ENCODE measurements around the gene ZC2HC1B.
A peak's percentile ranks its signal among the peaks of the same experiment; 100 is the strongest.

The ZC2HC1B gene

DNA sequence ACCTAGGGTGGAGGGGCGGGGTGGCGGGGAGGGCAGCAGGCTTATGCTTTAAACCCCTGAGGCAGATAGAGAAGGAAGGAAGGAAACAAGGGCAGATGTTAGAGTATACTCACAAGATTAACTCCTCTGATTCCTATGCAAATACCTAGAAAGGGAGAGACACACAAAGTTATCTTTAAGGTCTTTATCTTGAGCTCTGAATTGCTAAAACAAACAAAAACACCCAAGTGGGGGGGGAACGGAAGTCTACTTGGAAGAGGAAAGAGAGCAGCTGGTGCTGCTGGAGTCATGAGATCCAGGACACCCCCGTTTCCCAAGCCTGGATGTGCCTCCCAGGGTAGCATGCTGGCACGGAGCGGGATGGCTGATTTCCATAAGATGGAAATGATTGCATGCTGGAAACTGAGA is 100.4 kb downstream of the ZC2HC1B start:
- DNase-seq = peak in 2 of 3 donors; percentile 28 to 61
- no peaks in the 10 kb centered on the region for H3K27me3 ChIP-seq (replicated peaks in 2 of 5; ENCODE audit: control insufficient read depth in 4 of 5, insufficient read depth in 5 of 5, low read length in 4 of 5)
- H3K9me3 ChIP-seq (ENCODE audit: control extremely low read depth in 1 of 5, control insufficient read depth in 4 of 5, insufficient read depth in 2 of 5, low read depth in 1 of 5, low read length in 4 of 5) = no peaks in the 10 kb centered on the region
- WGBS (ENCODE audit: insufficient coverage) = 80% methylated on average over 3 of the region's 6 CpGs
- H3K36me3 ChIP-seq (ENCODE audit: control insufficient read depth in 4 of 4, insufficient read depth in 4 of 4, low read length in 3 of 4) = peaks cover 8 to 39% (median 11%) of the 10 kb centered on the region in 4 experiments
- H3K4me1 ChIP-seq (ENCODE audit: control extremely low read depth in 1 of 4, control insufficient read depth in 4 of 4, insufficient read depth in 4 of 4, low read length in 3 of 4) = peaks cover 0 to 56% (median 15%) of the 10 kb centered on the region in 4 experiments
- ChIA-PET POLR2A (no interaction called here), CTCF (interaction anchor here (1.1 to 3.6 kb wide), 11 partner anchors 9 to 122 kb away, joined by 3 to 16 read pairs (median 4); no protein-coding TSS in a partner anchor)
- H3K27ac ChIP-seq (ENCODE audit: insufficient read depth in 1 of 2, low read depth in 1 of 2, low read length in 2 of 2, poor library complexity in 1 of 2, severe bottlenecking in 2 of 2) = no peak overlapping the region
- no peak overlapping the region for H3K4me3 ChIP-seq (ENCODE audit: control insufficient read depth in 1 of 7, extremely low read depth in 1 of 7, insufficient read depth in 4 of 7, low read depth in 2 of 7, low read length in 6 of 7)

DNA sequence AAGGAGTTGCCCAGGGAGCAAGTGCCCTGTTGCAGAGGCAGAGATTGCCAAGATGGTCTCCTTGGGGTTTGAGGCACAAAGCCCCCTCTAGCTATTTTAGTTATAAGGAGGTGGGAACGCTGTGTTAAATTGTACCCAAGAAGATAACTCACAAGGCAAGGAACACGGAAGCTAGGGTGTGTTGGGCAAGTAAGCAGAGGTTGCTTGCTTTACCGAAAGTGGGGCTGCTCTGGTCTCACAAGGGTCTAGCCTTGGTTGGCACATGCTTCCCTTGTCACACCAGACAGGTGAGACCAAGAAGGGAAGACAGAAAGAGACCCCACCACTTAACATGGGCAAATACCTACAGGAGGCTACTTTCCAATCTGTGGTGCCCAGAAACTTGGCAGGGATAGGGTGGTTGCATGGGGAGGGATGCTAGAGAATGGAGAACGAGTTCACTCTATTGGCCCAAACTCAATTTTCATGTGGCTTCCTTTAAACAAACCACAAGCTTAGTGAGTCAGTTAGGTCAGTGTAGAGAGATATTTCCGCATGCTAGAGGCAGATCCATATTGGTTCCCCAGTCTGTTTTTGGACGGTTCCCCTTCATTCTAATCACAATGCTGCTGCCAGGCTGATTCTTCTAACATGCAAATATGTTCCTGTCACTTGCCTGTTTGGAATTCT is 101.4 kb downstream of the ZC2HC1B start:
- peak overlapping the region in 1 of 2 experiments; percentile 67 for H3K27ac ChIP-seq (ENCODE audit: insufficient read depth in 1 of 2, low read depth in 1 of 2, low read length in 2 of 2, poor library complexity in 1 of 2, severe bottlenecking in 2 of 2)
- no peaks in the 10 kb centered on the region for H3K9me3 ChIP-seq (ENCODE audit: control extremely low read depth in 1 of 5, control insufficient read depth in 4 of 5, insufficient read depth in 2 of 5, low read depth in 1 of 5, low read length in 4 of 5)
- WGBS (ENCODE audit: insufficient coverage) = 42% methylated on average over 5 of the region's 6 CpGs
- ChIA-PET POLR2A (interaction anchor here (0.7 kb wide), 1 partner anchor 35 kb away, joined by 3 read pairs; no protein-coding TSS in a partner anchor), CTCF (interaction anchor here (1.2 to 2.0 kb wide), 9 partner anchors 9 to 48 kb away, joined by 3 to 10 read pairs (median 4); no protein-coding TSS in a partner anchor)
- H3K4me3 ChIP-seq (ENCODE audit: control insufficient read depth in 1 of 7, extremely low read depth in 1 of 7, insufficient read depth in 4 of 7, low read depth in 2 of 7, low read length in 6 of 7) = peak overlapping the region in 2 of 7 experiments; percentile 37 to 44
- peaks cover 3 to 33% (median 5%) of the 10 kb centered on the region in 4 experiments for H3K36me3 ChIP-seq (ENCODE audit: control insufficient read depth in 4 of 4, insufficient read depth in 4 of 4, low read length in 3 of 4)
- peak; percentile 73 to 95 (median 93) for DNase-seq
- no peaks in the 10 kb centered on the region for H3K27me3 ChIP-seq (replicated peaks in 2 of 5; ENCODE audit: control insufficient read depth in 4 of 5, insufficient read depth in 5 of 5, low read length in 4 of 5)
- peaks cover 0 to 62% (median 15%) of the 10 kb centered on the region in 4 experiments for H3K4me1 ChIP-seq (ENCODE audit: control extremely low read depth in 1 of 4, control insufficient read depth in 4 of 4, insufficient read depth in 4 of 4, low read length in 3 of 4)

DNA sequence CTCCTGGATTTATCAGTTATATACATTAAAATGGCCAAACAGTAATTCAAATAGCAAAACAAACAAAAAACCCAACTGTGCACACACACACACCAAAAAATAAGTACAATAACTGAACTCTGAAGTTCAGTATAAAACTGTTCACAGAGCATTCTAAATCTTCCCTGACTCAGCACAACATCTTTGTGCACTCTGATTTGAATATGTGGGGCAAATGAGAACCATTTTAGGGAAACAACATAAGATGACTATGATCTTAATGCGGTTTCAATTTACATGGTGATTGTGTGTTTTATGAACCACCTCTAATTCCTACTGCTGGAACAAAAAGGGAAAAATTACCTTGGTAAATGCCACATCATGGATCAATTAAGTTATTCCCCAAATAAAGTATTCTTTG is 102.0 kb downstream of the ZC2HC1B start:
- Histone ChIP-seq H3K9me3 (ENCODE audit: control extremely low read depth in 1 of 5, control insufficient read depth in 4 of 5, insufficient read depth in 2 of 5, low read depth in 1 of 5, low read length in 4 of 5) (no peaks in the 10 kb centered on the region), H3K36me3 (ENCODE audit: control insufficient read depth in 4 of 4, insufficient read depth in 4 of 4, low read length in 3 of 4) (peaks cover 3 to 31% (median 5%) of the 10 kb centered on the region in 4 experiments), H3K27me3 (replicated peaks in 2 of 5; ENCODE audit: control insufficient read depth in 4 of 5, insufficient read depth in 5 of 5, low read length in 4 of 5) (no peaks in the 10 kb centered on the region), H3K4me1 (ENCODE audit: control extremely low read depth in 1 of 4, control insufficient read depth in 4 of 4, insufficient read depth in 4 of 4, low read length in 3 of 4) (peaks cover 0 to 65% (median 15%) of the 10 kb centered on the region in 4 experiments), H3K4me3 (ENCODE audit: control insufficient read depth in 1 of 7, extremely low read depth in 1 of 7, insufficient read depth in 4 of 7, low read depth in 2 of 7, low read length in 6 of 7) (peak overlapping the region in 2 of 7 experiments; percentile 37 to 44), H3K27ac (ENCODE audit: insufficient read depth in 1 of 2, low read depth in 1 of 2, low read length in 2 of 2, poor library complexity in 1 of 2, severe bottlenecking in 2 of 2) (peak overlapping the region; percentile 3 to 67)
- no CpG with 5 or more reads among the region's 1 CpG for WGBS (ENCODE audit: insufficient coverage)
- DNase-seq = peak in 2 of 3 donors; percentile 82 to 88
- CTCF ChIA-PET = interaction anchor here (1.3 to 2.0 kb wide), 7 partner anchors 10 to 47 kb away, joined by 3 to 10 read pairs (median 5); no protein-coding TSS in a partner anchor
- POLR2A ChIA-PET = no interaction called here

DNA sequence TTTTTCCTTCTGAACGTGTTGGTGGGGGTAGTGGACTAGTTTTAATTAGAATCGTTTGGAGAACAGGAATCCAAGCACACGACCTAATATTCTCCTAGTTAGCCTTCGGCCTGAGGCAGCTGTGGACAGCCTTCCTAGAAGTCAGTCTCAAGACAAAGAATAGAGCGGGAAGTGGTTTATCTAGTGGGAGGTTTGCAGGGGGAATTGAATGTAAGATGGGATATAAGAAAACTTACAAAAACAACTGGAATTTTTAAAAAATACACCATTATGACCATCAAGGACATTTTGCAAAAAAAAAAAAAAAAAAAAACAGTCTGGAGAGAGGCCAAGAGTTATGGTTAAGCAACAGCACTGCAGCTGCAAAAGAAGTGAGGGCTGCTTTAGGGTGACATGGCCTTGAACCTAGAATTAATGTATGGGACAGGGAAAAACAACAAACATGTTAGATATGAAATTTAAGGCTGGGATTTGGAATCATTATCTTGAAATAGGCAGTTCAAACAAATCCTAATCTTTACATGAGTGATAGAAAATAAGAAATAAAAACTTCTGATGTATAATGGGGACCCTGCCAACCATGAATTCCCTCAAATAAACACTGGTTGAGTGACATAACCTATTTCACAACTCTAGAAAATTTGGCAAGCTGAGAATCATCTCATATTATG is 103.6 kb downstream of the ZC2HC1B start:
- POLR2A ChIA-PET = interaction anchor here (0.6 to 0.7 kb wide), 2 partner anchors 9 to 121 kb away, joined by 3 to 4 read pairs; no protein-coding TSS in a partner anchor

GRCh38 chr6:143969077-143969476 is 104.8 kb downstream of the ZC2HC1B start:
- Histone ChIP-seq H3K4me3 (ENCODE audit: control insufficient read depth in 1 of 7, extremely low read depth in 1 of 7, insufficient read depth in 4 of 7, low read depth in 2 of 7, low read length in 6 of 7) (no peak overlapping the region), H3K9me3 (ENCODE audit: control extremely low read depth in 1 of 5, control insufficient read depth in 4 of 5, insufficient read depth in 2 of 5, low read depth in 1 of 5, low read length in 4 of 5) (no peaks in the 10 kb centered on the region), H3K36me3 (ENCODE audit: control insufficient read depth in 4 of 4, insufficient read depth in 4 of 4, low read length in 3 of 4) (peaks cover 0 to 26% (median 4%) of the 10 kb centered on the region in 4 experiments), H3K4me1 (ENCODE audit: control extremely low read depth in 1 of 4, control insufficient read depth in 4 of 4, insufficient read depth in 4 of 4, low read length in 3 of 4) (peaks cover 0 to 62% (median 14%) of the 10 kb centered on the region in 4 experiments), H3K27ac (ENCODE audit: insufficient read depth in 1 of 2, low read depth in 1 of 2, low read length in 2 of 2, poor library complexity in 1 of 2, severe bottlenecking in 2 of 2) (no peak overlapping the region), H3K27me3 (replicated peaks in 2 of 5; ENCODE audit: control insufficient read depth in 4 of 5, insufficient read depth in 5 of 5, low read length in 4 of 5) (no peaks in the 10 kb centered on the region)
- DNase-seq = peak; percentile 52 to 91 (median 82)
- ChIA-PET POLR2A (no interaction called here), CTCF (no interaction called here)
- no CpG with 5 or more reads among the region's 2 CpGs for WGBS (ENCODE audit: insufficient coverage)

More for the DNA sequence above, 103.6 kb downstream of the ZC2HC1B start:
- Histone ChIP-seq H3K36me3 (ENCODE audit: control insufficient read depth in 4 of 4, insufficient read depth in 4 of 4, low read length in 3 of 4) (peaks cover 0 to 31% (median 4%) of the 10 kb centered on the region in 4 experiments), H3K27me3 (replicated peaks in 2 of 5; ENCODE audit: control insufficient read depth in 4 of 5, insufficient read depth in 5 of 5, low read length in 4 of 5) (no peaks in the 10 kb centered on the region), H3K9me3 (ENCODE audit: control extremely low read depth in 1 of 5, control insufficient read depth in 4 of 5, insufficient read depth in 2 of 5, low read depth in 1 of 5, low read length in 4 of 5) (no peaks in the 10 kb centered on the region), H3K4me3 (ENCODE audit: control insufficient read depth in 1 of 7, extremely low read depth in 1 of 7, insufficient read depth in 4 of 7, low read depth in 2 of 7, low read length in 6 of 7) (no peak overlapping the region), H3K4me1 (ENCODE audit: control extremely low read depth in 1 of 4, control insufficient read depth in 4 of 4, insufficient read depth in 4 of 4, low read length in 3 of 4) (peaks cover 0 to 65% (median 15%) of the 10 kb centered on the region in 4 experiments), H3K27ac (ENCODE audit: insufficient read depth in 1 of 2, low read depth in 1 of 2, low read length in 2 of 2, poor library complexity in 1 of 2, severe bottlenecking in 2 of 2) (no peak overlapping the region)
- 85% methylated on average over 4 of the region's 5 CpGs for whole genome bisulfite sequencing (ENCODE audit: insufficient coverage)
- DNase-seq = peak in 2 of 3 donors; percentile 46 to 61
- CTCF ChIA-PET = interaction anchor here (0.8 to 1.6 kb wide), 4 partner anchors 10 to 28 kb away, joined by 3 to 5 read pairs (median 4); no protein-coding TSS in a partner anchor

DNA sequence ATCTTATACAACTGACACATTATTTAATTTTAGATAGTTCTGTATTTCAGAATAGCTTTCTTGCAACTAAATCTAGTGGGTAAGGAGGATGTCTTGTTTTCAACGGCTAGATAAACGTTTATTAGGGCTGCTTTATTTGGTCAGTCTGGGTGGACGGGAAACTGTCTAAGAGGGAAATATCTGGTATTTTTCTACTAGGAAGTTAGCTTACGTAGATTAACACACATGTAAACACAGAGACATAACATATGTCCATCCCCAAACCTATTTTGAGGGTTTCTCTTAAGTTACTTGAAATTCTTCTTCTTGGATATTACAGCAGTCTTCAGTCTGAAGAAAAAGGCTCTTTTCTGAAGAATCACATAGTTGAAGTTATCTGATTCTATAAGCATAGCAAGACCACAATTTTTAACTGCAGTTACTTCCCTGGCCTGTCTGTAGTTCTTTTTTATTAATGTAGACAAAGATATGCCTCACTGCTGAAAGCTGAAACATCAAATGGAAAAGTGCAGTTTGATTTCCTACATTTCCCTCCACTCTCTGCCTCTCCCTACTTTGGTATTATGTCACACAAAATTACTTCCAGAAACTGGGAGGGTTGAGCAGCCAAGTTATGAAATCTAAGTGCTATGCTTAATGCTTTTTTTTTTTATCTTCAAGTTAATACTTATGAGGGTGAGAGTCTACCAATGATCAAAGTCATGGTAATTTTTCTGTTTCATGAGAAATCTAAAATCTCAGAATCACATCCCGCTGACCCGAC is 106.4 kb downstream of the ZC2HC1B start:
- H3K27me3 ChIP-seq (replicated peaks in 2 of 5; ENCODE audit: control insufficient read depth in 4 of 5, insufficient read depth in 5 of 5, low read length in 4 of 5) = no peaks in the 10 kb centered on the region
- no peaks in the 10 kb centered on the region for H3K9me3 ChIP-seq (ENCODE audit: control extremely low read depth in 1 of 5, control insufficient read depth in 4 of 5, insufficient read depth in 2 of 5, low read depth in 1 of 5, low read length in 4 of 5)
- no peak overlapping the region for H3K27ac ChIP-seq (ENCODE audit: insufficient read depth in 1 of 2, low read depth in 1 of 2, low read length in 2 of 2, poor library complexity in 1 of 2, severe bottlenecking in 2 of 2)
- H3K4me1 ChIP-seq (ENCODE audit: control extremely low read depth in 1 of 4, control insufficient read depth in 4 of 4, insufficient read depth in 4 of 4, low read length in 3 of 4) = peaks cover 0 to 48% (median 9%) of the 10 kb centered on the region in 4 experiments
- POLR2A ChIA-PET = interaction anchor here (0.5 kb wide), 1 partner anchor 40 kb away, joined by 3 read pairs; no protein-coding TSS in a partner anchor
- peaks cover 0 to 15% (median 3%) of the 10 kb centered on the region in 4 experiments for H3K36me3 ChIP-seq (ENCODE audit: control insufficient read depth in 4 of 4, insufficient read depth in 4 of 4, low read length in 3 of 4)
- no CpG with 5 or more reads among the region's 6 CpGs for WGBS (ENCODE audit: insufficient coverage)
- CTCF ChIA-PET = interaction anchor here (1.6 to 1.9 kb wide), 3 partner anchors 15 to 29 kb away, joined by 3 to 6 read pairs (median 4); no protein-coding TSS in a partner anchor
- no peak overlapping the region for H3K4me3 ChIP-seq (ENCODE audit: control insufficient read depth in 1 of 7, extremely low read depth in 1 of 7, insufficient read depth in 4 of 7, low read depth in 2 of 7, low read length in 6 of 7)
- DNase-seq = peak in 1 of 3 donors; percentile 33
